Measurements from ENCODE around the gene SFXN4.
"Not testable (repeated sequence)": the region's sequence is repeated elsewhere in the genome, so short reads cannot be mapped to it uniquely, and the experiment has no call there.

The SFXN4 gene

GRCh38 chr10:119149157-119149556 is 16.4 kb downstream of the SFXN4 start:
- no peak for DNase-seq (ENCODE audit: low read depth in 2 of 2, low spot score in 1 of 2)

- no peak for DNase-seq (ENCODE audit: low read depth in 2 of 2, low spot score in 1 of 2)
These were observed 21.9 kb downstream of the SFXN4 start for GRCh38 chr10:119143657-119144056.

- DNase-seq (ENCODE audit: low read depth in 2 of 2, low spot score in 1 of 2), result no peak
These were observed 24.8 kb downstream of the SFXN4 start for GRCh38 chr10:119140603-119141245.

- peak in 1 of 2 donors; percentile 13 for DNase-seq (ENCODE audit: low read depth in 2 of 2, low spot score in 1 of 2)
These were observed 25.9 kb downstream of the SFXN4 start for GRCh38 chr10:119139464-119140067.

- DNase-seq (ENCODE audit: low read depth in 2 of 2, low spot score in 1 of 2), result no peak
These were observed 26.9 kb downstream of the SFXN4 start for GRCh38 chr10:119138346-119139306.

GRCh38 chr10:119137878-119138277 is 27.6 kb downstream of the SFXN4 start:
- DNase-seq (ENCODE audit: low read depth in 2 of 2, low spot score in 1 of 2), result not testable (repeated sequence)

GRCh38 chr10:119136084-119136483 is 29.4 kb downstream of the SFXN4 start:
- no peak for DNase-seq (ENCODE audit: low read depth in 2 of 2, low spot score in 1 of 2)

GRCh38 chr10:119135513-119135881 is 30.0 kb downstream of the SFXN4 start:
- no peak for DNase-seq (ENCODE audit: low read depth in 2 of 2, low spot score in 1 of 2)

GRCh38 chr10:119133949-119134348 is 31.6 kb downstream of the SFXN4 start:
- DNase-seq (ENCODE audit: low read depth in 2 of 2, low spot score in 1 of 2), result no peak

GRCh38 chr10:119132521-119133345 is 32.8 kb downstream of the SFXN4 start:
- DNase-seq (ENCODE audit: low read depth in 2 of 2, low spot score in 1 of 2), result no peak

GRCh38 chr10:119131512-119132240 is 33.8 kb downstream of the SFXN4 start:
- DNase-seq (ENCODE audit: low read depth in 2 of 2, low spot score in 1 of 2), result no peak

- no peak for DNase-seq (ENCODE audit: low read depth in 2 of 2, low spot score in 1 of 2)
These were observed 35.8 kb downstream of the SFXN4 start for GRCh38 chr10:119129721-119130120.

- no peak for DNase-seq (ENCODE audit: low read depth in 2 of 2, low spot score in 1 of 2)
These were observed 39.6 kb downstream of the SFXN4 start for GRCh38 chr10:119125942-119126341.

- DNase-seq (ENCODE audit: low read depth in 2 of 2, low spot score in 1 of 2), result no peak
These were observed 44.6 kb downstream of the SFXN4 start for GRCh38 chr10:119120875-119121274.

GRCh38 chr10:119120413-119120867 is 45.1 kb downstream of the SFXN4 start:
- DNase-seq (ENCODE audit: low read depth in 2 of 2, low spot score in 1 of 2), result no peak

GRCh38 chr10:119119400-119119799 is 46.1 kb downstream of the SFXN4 start:
- no peak for DNase-seq (ENCODE audit: low read depth in 2 of 2, low spot score in 1 of 2)

- DNase-seq (ENCODE audit: low read depth in 2 of 2, low spot score in 1 of 2), result no peak
These were observed 47.3 kb downstream of the SFXN4 start for GRCh38 chr10:119118231-119118630.

- DNase-seq (ENCODE audit: low read depth in 2 of 2, low spot score in 1 of 2), result no peak
These were observed 49.1 kb downstream of the SFXN4 start for GRCh38 chr10:119116326-119116951.

GRCh38 chr10:119115926-119116325 is 49.6 kb downstream of the SFXN4 start:
- no peak for DNase-seq (ENCODE audit: low read depth in 2 of 2, low spot score in 1 of 2)

Data from stimulated activated CD8-positive, alpha-beta memory T cell treated with anti-CD3 and anti-CD28 coated beads, Interleukin-4, amount 100 ng/mL, for 1 hour (primary cell).